ENCODE results near the gene FAAP100.
A peak's percentile ranks its signal among the peaks of the same experiment; 100 is the strongest.

The FAAP100 gene

DNA sequence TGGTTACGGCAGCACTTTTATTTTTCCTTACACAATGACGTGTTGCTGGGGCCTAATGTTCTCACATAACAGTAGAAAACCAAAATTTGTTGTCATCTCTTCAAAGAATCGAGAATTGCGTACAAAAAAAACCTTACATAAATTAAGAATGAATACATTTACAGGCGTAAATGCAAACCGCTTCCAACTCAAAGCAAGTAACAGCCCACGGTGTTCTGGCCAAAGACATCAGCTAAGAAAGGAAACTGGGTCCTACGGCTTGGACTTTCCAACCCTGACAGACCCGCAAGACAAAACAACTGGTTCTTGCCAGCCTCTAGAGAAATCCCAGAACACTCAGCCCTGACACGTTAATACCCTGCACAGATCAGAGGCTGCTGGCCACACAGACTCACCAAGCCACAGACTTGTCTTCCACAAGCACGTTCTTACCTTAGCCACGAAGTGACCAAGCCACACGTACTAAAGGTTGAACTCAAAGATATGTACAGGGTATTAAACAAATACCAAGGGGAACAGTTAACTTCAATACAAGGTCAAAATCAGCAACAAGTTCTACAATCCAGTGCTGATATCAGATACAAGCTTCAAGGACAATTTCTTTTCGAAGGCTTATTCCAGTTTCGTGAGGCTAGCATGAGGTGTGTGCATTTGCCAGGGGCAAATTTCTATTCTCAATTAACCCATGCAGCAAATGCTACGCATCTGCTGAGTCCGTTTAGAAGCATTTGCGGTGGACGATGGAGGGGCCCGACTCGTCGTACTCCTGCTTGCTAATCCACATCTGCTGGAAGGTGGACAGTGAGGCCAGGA, 42.0 kb downstream of the FAAP100 start:
- Histone ChIP-seq H3K4me3 (peak overlapping the region; percentile 97), H3K27ac (peak overlapping the region; percentile 99)
- TF ChIP-seq CTCF (IDR thresholded peaks at IDR 0.05): no peak
- peak; percentile 66 for DNase-seq (ENCODE audit: low spot score)

- TF ChIP-seq CTCF (IDR thresholded peaks at IDR 0.05): no peak
- Histone ChIP-seq H3K27ac (peak overlapping the region; percentile 52 to 72), H3K4me3 (peak overlapping the region; percentile 97)
- peak; percentile 66 for DNase-seq (ENCODE audit: low spot score)
These were observed 42.8 kb downstream of the FAAP100 start for GRCh38 chr17:81509207-81509971.

DNA sequence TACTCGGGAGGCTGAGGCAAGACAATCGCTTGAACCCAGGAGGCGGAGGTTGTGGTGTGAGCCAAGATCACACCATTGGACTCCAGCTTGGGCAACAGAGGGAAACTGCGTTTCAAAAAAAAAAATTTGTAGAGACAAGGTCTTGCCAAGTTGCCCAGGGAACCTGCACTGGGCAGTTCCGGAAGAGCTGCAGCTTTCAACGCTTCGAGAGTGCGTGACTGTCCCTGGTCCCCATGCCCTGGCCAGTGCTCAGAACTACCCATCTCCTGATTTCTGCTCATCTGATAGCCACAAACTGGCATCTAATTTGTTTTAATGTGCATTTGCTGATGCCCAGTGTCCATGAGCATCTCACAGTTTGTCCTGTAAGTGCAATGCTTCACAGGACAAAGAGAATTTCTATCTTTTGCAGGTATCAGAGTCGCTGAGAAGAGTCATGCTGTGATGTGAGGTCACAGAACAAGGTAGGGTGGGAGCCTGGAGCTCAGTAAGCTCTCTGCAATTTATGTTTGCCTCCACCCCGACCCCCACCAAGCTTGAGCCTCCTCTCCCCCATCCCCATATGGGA, 43.4 kb downstream of the FAAP100 start:
- TF ChIP-seq CTCF (IDR thresholded peaks at IDR 0.05): no peak
- peak overlapping the region; percentile 97 for H3K4me3 ChIP-seq
- peak overlapping the region in 1 of 2 donors; percentile 72 for H3K27ac ChIP-seq
- DNase-seq (ENCODE audit: low spot score): peak; percentile 68

GRCh38 chr17:81503619-81504018, 48.5 kb downstream of the FAAP100 start:
- TF ChIP-seq CTCF (IDR thresholded peaks at IDR 0.05): no peak

DNA sequence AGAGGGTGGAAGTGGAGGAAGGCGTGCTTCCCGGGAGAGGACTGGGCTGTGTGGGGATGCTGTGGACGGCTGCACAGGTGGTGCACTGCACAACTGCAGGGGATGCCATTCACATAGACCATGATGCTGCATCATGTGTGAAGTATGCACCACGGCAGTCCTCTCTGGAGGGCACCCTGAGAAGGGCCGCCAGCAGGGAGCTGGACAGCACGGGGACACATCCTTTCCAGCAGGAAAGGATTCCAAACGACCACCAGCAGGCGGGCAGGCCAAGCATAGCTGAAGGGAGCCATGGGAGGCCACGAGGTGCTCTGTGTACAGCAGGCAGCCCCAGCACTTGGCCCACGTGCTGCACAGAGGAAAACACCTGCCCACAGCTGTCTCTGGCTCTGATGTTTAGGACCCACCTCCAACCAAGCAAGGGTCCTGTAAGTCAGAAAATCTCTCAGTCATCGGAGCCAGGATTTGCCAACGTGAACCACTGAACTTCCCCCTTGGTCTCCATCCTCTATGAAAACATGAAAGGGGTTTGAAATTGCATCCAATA, 49.6 kb downstream of the FAAP100 start:
- Histone ChIP-seq H3K27ac (no peak overlapping the region), H3K4me3 (no peak overlapping the region)
- DNase-seq (ENCODE audit: low spot score): no peak
- TF ChIP-seq CTCF (IDR thresholded peaks at IDR 0.05): no peak

More at GRCh38 chr17:81503619-81504018, 48.5 kb downstream of the FAAP100 start:
- Histone ChIP-seq H3K27ac (no peak overlapping the region), H3K4me3 (no peak overlapping the region)
- DNase-seq (ENCODE audit: low spot score): no peak

- Histone ChIP-seq H3K4me3 (no peak overlapping the region), H3K27ac (no peak overlapping the region)
- no peak for DNase-seq (ENCODE audit: low spot score)
- TF ChIP-seq CTCF (IDR thresholded peaks at IDR 0.05): no peak
These were observed 52.1 kb downstream of the FAAP100 start for GRCh38 chr17:81500047-81500446.

All from coronary artery (tissue), 2 donors.